HL-60 (cell line): Measurements from ENCODE around the gene ALG8.
A peak's percentile ranks its signal among the peaks of the same experiment; 100 is the strongest.

Experiments
- DNase-seq, 2 experiments: peaks; one replicate each; pipeline ENCODE4 v3.0.0-alpha.2; 2010 to 2020; ENCODE audit warnings: low read depth in 1 of 2, low spot score in 1 of 2
- H3K27ac ChIP-seq: fragments of 250-450 bp; sonication (Bioruptor Pico); replicated peaks from 2 replicates; pipeline ENCODE4 v1.5.1; 2020; ENCODE audit warnings: mild to moderate bottlenecking, moderate library complexity
- H3K27me3 ChIP-seq: fragments of 250-450 bp; sonication (Bioruptor Pico); 2 replicates; pipeline ENCODE4 v1.5.1; 2021; ENCODE audit warnings: mild to moderate bottlenecking, moderate library complexity; ENCODE audit not compliant: insufficient read depth, poor library complexity, severe bottlenecking
- H3K4me3 ChIP-seq: replicated peaks from 2 replicates; pipeline ENCODE4 v1.5.1; 2011; ENCODE audit warnings: mild to moderate bottlenecking, control low read depth, low read length; ENCODE audit not compliant: insufficient read depth
- GABPA ChIP-seq: IDR thresholded peaks from 2 replicates; pipeline ENCODE4 v1.6.1; 2012; ENCODE audit warnings: low read depth
- POLR2AphosphoS5 ChIP-seq: IDR thresholded peaks from 2 replicates; pipeline ENCODE4 v1.6.1; 2012; ENCODE audit warnings: low read depth
- SPI1 ChIP-seq: IDR thresholded peaks from 2 replicates; pipeline ENCODE4 v1.6.1; 2012; ENCODE audit warnings: low read depth, mild to moderate bottlenecking, borderline replicate concordance
- long read RNA-seq: library from polyadenylated mRNA; unstranded; transcript quantifications from one replicate; pipeline ENCODE4 v2.0.0, GENCODE V29; 2020
- TF ChIP-seq, protein P1 (sequence below): IDR thresholded peaks from 2 replicates; pipeline ENCODE4 v1.6.1; 2012; ENCODE audit warnings: low read depth; ENCODE audit not compliant: insufficient replicate concordance
- TF ChIP-seq, protein P2 (sequence below): IDR thresholded peaks from one replicate; pipeline ENCODE4 v1.5.1; 2011; ENCODE audit warnings: low read length, control low read depth, inconsistent platforms; ENCODE audit not compliant: insufficient read depth

ALG8 gene
- long read RNA-seq, transcript ALG8-201 (13 exons, 1,675 nt): major isoform, 78 of 156 reads
- long read RNA-seq, partial matches to known transcripts: 3 of 156 reads
- long read RNA-seq, other reads (novel, unspliced or antisense): 71 of 156 reads

DNA sequence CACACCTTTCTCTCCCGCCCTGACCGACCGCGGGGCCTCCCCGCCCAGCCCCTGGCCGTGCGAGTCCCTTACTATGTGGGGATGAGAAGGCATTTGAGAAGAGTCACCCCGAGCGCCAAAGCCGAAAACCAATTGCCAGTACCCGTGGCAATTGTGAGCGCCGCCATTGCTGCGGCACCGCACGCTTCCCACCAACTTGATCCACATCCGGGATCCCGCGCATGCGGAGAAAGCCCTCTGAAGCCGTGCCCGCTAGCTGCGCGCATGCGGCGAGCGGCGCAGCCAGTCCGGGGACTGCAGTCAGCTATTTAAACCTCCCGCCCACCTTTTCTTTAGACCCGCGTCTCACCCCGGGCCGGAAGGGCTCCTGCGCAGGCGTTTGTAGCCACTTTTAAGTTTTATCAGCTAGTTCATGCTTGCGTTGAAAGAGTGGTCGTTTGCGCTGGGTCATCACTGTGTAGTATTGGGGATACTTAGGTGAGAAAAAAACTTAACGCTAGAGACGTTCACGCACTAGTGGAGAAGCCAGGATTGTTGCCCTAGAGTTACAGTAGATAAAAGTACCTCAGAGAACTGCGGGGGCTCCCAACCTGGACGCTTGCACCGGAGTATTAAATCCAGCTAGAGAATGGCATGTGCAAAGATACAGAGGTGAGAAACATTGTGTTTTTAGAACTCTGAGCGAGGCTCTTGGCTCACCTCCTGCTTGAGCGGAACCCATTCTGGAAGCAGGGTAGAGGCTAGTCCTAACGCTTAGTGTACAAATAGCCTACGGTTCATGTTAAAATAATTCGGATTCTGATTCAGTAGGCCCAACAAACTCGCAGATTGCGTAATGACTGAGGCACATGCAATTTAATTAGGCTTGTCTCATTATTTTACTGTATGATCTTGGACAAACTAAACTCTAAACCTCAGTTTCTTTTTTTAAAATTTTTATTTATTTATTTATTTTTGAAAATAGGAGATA lies at the start of gene ALG8:
Gene ALG8 (minus strand): TSS at position 205 of the 970 bp plus-strand sequence. CDS start 38 bp downstream, at position 167.
- peak; percentile 91 to 96 for DNase-seq
- Histone ChIP-seq H3K4me3 (peak within 1 kb of the TSS; percentile 63), H3K27ac (peak within 1 kb of the TSS; percentile 81), H3K27me3 (no peaks in the 10 kb centered on the region)
- TF ChIP-seq SPI1: no peak
- TF ChIP-seq GABPA: peak; percentile 70
- TF ChIP-seq, protein P1, sequence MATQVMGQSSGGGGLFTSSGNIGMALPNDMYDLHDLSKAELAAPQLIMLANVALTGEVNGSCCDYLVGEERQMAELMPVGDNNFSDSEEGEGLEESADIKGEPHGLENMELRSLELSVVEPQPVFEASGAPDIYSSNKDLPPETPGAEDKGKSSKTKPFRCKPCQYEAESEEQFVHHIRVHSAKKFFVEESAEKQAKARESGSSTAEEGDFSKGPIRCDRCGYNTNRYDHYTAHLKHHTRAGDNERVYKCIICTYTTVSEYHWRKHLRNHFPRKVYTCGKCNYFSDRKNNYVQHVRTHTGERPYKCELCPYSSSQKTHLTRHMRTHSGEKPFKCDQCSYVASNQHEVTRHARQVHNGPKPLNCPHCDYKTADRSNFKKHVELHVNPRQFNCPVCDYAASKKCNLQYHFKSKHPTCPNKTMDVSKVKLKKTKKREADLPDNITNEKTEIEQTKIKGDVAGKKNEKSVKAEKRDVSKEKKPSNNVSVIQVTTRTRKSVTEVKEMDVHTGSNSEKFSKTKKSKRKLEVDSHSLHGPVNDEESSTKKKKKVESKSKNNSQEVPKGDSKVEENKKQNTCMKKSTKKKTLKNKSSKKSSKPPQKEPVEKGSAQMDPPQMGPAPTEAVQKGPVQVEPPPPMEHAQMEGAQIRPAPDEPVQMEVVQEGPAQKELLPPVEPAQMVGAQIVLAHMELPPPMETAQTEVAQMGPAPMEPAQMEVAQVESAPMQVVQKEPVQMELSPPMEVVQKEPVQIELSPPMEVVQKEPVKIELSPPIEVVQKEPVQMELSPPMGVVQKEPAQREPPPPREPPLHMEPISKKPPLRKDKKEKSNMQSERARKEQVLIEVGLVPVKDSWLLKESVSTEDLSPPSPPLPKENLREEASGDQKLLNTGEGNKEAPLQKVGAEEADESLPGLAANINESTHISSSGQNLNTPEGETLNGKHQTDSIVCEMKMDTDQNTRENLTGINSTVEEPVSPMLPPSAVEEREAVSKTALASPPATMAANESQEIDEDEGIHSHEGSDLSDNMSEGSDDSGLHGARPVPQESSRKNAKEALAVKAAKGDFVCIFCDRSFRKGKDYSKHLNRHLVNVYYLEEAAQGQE: peak; percentile 63
- peak; percentile 91 for TF ChIP-seq POLR2AphosphoS5
- TF ChIP-seq, protein P2, sequence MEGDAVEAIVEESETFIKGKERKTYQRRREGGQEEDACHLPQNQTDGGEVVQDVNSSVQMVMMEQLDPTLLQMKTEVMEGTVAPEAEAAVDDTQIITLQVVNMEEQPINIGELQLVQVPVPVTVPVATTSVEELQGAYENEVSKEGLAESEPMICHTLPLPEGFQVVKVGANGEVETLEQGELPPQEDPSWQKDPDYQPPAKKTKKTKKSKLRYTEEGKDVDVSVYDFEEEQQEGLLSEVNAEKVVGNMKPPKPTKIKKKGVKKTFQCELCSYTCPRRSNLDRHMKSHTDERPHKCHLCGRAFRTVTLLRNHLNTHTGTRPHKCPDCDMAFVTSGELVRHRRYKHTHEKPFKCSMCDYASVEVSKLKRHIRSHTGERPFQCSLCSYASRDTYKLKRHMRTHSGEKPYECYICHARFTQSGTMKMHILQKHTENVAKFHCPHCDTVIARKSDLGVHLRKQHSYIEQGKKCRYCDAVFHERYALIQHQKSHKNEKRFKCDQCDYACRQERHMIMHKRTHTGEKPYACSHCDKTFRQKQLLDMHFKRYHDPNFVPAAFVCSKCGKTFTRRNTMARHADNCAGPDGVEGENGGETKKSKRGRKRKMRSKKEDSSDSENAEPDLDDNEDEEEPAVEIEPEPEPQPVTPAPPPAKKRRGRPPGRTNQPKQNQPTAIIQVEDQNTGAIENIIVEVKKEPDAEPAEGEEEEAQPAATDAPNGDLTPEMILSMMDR: no peak

DNA sequence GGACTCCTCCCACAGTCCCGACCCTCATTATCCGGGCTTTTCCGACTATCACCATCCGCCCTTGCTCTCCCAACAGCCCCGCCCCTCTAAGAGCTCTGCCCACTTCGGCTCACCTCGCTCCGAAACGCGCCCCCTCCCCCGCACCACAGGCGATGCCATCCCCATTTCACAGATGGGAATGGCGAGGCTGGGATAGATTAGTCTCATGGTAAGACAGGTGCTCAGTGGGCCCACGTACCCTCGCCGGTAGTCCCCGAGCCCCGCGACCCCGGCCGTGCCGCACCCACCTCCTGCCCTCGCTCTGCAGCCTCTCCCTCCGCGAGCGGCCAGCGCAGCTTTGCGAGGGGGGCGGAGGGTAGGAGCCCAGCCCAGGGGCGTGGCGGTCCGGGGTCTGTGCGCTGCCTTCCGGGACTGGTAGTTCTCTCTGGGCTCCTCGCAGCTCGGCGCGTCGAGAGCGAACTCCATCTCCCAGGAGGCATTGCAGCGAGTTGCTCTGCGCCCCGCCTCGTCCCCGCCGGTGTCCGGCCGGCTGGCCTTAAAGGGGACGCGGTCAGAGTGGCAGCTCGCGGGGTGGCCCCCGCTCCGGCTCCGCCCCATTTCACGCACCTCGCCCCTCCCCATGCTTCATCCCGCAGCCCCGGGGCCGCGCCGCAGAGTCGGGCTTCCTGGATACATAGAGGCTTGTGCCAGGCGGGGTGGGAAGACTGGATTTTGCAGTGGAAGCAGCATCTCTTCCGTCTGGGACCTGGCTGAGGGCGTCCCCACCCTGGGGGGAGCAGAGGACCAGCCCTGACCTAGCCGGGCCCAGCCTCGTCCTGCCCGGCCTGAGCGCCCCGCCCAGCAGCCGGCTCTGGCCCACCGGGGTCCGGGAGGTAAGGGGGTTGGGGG lies 49.1 kb upstream of the ALG8 start, which contains the start of the genes KCTD21 and USP35:
Gene KCTD21 (minus strand): TSS at position 341 of the 888 bp plus-strand sequence. CDS start 14,072 bp downstream, outside the sequence.
Gene USP35 (plus strand): TSS at position 634 of the 888 bp plus-strand sequence. CDS start 7,327 bp downstream, outside the sequence.
- no peak for TF ChIP-seq SPI1
- TF ChIP-seq, protein P2: no peak
- peak; percentile 31; the same call in 1 of the 2 replicates for TF ChIP-seq POLR2AphosphoS5
- TF ChIP-seq GABPA: no peak
- TF ChIP-seq, protein P1: no peak
- peak; percentile 86 to 97 for DNase-seq

DNA sequence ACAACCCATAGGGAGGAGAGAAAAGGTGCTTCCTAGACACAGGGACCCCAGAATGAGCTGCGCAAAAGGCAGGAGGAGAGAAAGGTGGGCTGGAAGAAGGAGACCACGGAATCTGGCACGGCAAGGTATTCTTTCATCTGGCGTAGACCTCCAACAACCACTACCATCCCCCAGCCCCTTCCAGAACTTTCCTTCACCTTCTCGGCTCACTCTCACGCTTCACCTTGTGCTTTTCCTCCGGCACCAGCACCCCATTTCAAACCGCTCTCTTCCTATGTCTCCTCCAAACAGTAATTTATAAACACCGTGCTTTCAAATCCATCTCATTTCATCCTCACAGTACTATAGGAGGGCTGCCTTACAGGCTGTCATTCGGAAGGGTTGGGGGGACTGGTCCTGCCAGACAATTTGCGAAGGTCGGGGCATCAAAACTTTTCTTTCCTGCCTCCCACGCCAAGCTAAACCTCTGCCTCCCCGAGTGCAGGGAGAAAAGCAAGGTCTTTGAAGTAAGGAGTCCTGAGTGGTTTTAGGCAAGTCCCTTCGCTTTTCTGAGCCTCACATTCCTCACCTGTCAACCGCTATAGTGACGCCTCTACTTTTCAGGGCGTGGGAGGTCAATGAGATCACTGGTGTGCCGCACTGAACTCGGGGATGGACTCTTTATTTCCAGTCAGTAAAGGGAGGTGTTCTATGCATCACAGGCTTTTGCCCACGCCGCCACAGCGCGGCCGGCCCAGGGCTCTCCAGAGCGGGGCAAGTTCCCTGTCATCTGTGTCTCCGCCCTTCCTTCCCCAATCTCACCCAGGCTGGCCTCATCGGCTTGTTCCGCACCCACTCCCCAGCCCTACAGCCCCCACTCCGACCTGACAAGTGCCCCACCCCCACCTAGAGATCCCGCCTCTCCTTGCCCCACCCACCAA lies 48.2 kb upstream of the ALG8 start:
- no peak overlapping the region; the same call in none of the 2 replicates for H3K27ac ChIP-seq
- peak; percentile 74 to 85 for DNase-seq
- H3K27me3 ChIP-seq: no peaks in the 10 kb centered on the region
- TF ChIP-seq, protein P1: no peak
- H3K4me3 ChIP-seq: peak overlapping the region; percentile 97

More for the DNA sequence above, 49.1 kb upstream of the ALG8 start, which contains the start of the genes KCTD21 and USP35:
- Histone ChIP-seq H3K4me3 (peak within 1 kb of the TSS; percentile 97), H3K27me3 (no peaks in the 10 kb centered on the region), H3K27ac (peak within 1 kb of the TSS; percentile 44)
